ENCODE measurements around the gene LY86. TPM values are rescaled to one million over a fixed set of nuclear protein-coding genes. Genes with fewer than 3 reads are reported as not detected.

The LY86 gene
- total and polyA plus RNA-seq, 2 donors (not counting 1 experiment from before 2014, with no cell fraction given), result 68.7 to 90.2 TPM

GRCh38 chr6:6697620-6698019, 109.1 kb downstream of the LY86 start:
- Histone ChIP-seq H2AFZ (ENCODE audit: insufficient read depth, low read depth, low read length, poor library complexity, severe bottlenecking) (no peak overlapping the region), H3K36me3 (replicated peaks in 1 of 2; ENCODE audit: control extremely low read depth in 1 of 2, control insufficient read depth in 1 of 2, extremely low read depth in 1 of 2, insufficient read depth in 2 of 2, low read length in 1 of 2) (no peaks in the 10 kb centered on the region), H3K4me3 (ENCODE audit: control extremely low read depth in 1 of 5, extremely low read depth in 1 of 5, insufficient read depth in 1 of 5, low read depth in 2 of 5, low read length in 4 of 5) (no peak overlapping the region), H3K4me1 (ENCODE audit: control insufficient read depth in 2 of 2, insufficient read depth in 2 of 2, low read length in 2 of 2) (no peaks in the 10 kb centered on the region), H3K9ac (ENCODE audit: low read length) (no peak overlapping the region), H3K9me3 (ENCODE audit: control extremely low read depth in 1 of 3, control insufficient read depth in 2 of 3, insufficient read depth in 1 of 3, low read length in 2 of 3) (no peaks in the 10 kb centered on the region), H3K27ac (ENCODE audit: low read length in 2 of 2) (no peak overlapping the region), H4K20me1 (ENCODE audit: control insufficient read depth, insufficient read depth, low read length, poor library complexity, severe bottlenecking) (no peaks in the 10 kb centered on the region), H3K27me3 (replicated peaks in 1 of 4; ENCODE audit: control extremely low read depth in 1 of 4, control insufficient read depth in 3 of 4, insufficient read depth in 4 of 4, low read length in 3 of 4) (peaks cover 0 to 5% (median 0%) of the 10 kb centered on the region in 4 experiments), H3K4me2 (replicated peaks; ENCODE audit: low read depth, low read length, poor library complexity, severe bottlenecking) (no peak overlapping the region), H3K79me2 (ENCODE audit: control insufficient read depth, insufficient read depth, low read length) (no peaks in the 10 kb centered on the region)
- H3K27me3 Mint-ChIP-seq, result peaks cover 37% of the 10 kb centered on the region
- H3K4me1 Mint-ChIP-seq, result peaks cover under 1% of the 10 kb centered on the region
- no peak overlapping the region for H3K27ac Mint-ChIP-seq
- H3K4me3 Mint-ChIP-seq, result no peak overlapping the region
- intact Hi-C loops (cut with micrococcal nuclease), result no loop called here
- no peak for TF ChIP-seq EZH2 (IDR thresholded peaks at IDR 0.05; ENCODE audit: borderline replicate concordance, insufficient read depth, low read depth, low read length, poor library complexity, severe bottlenecking)
- TF ChIP-seq, protein P1, sequence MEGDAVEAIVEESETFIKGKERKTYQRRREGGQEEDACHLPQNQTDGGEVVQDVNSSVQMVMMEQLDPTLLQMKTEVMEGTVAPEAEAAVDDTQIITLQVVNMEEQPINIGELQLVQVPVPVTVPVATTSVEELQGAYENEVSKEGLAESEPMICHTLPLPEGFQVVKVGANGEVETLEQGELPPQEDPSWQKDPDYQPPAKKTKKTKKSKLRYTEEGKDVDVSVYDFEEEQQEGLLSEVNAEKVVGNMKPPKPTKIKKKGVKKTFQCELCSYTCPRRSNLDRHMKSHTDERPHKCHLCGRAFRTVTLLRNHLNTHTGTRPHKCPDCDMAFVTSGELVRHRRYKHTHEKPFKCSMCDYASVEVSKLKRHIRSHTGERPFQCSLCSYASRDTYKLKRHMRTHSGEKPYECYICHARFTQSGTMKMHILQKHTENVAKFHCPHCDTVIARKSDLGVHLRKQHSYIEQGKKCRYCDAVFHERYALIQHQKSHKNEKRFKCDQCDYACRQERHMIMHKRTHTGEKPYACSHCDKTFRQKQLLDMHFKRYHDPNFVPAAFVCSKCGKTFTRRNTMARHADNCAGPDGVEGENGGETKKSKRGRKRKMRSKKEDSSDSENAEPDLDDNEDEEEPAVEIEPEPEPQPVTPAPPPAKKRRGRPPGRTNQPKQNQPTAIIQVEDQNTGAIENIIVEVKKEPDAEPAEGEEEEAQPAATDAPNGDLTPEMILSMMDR (IDR thresholded peaks at IDR 0.05), result no peak
- ChIA-PET CTCF (no interaction called here), POLR2A (no interaction called here)
- ATAC-seq (ENCODE audit: low read depth) (no peak), DNase-seq (no peak)
- no peaks in the 10 kb centered on the region for H3K9me3 Mint-ChIP-seq (ENCODE audit: insufficient read depth)
- WGBS (ENCODE audit: insufficient coverage), result 71% methylated on average over 3 of the region's 3 CpGs

- no peaks in the 10 kb centered on the region for H3K9me3 ChIP-seq (ENCODE audit: control extremely low read depth in 1 of 3, control insufficient read depth in 2 of 3, insufficient read depth in 1 of 3, low read length in 2 of 3)
- no peak overlapping the region for H2AFZ ChIP-seq (ENCODE audit: insufficient read depth, low read depth, low read length, poor library complexity, severe bottlenecking)
- Mint-ChIP-seq H3K27me3 (peaks cover 32% of the 10 kb centered on the region), H3K4me3 (no peak overlapping the region), H3K27ac (no peak overlapping the region), H3K4me1 (peaks cover 4% of the 10 kb centered on the region), H3K9me3 (ENCODE audit: insufficient read depth) (no peaks in the 10 kb centered on the region)
- no peaks in the 10 kb centered on the region for H3K4me1 ChIP-seq (ENCODE audit: control insufficient read depth in 2 of 2, insufficient read depth in 2 of 2, low read length in 2 of 2)
- POLR2A ChIA-PET, result no interaction called here
- H3K79me2 ChIP-seq (ENCODE audit: control insufficient read depth, insufficient read depth, low read length), result no peaks in the 10 kb centered on the region
- no peak overlapping the region for H3K27ac ChIP-seq (ENCODE audit: low read length in 2 of 2)
- no peaks in the 10 kb centered on the region for H3K36me3 ChIP-seq (replicated peaks in 1 of 2; ENCODE audit: control extremely low read depth in 1 of 2, control insufficient read depth in 1 of 2, extremely low read depth in 1 of 2, insufficient read depth in 2 of 2, low read length in 1 of 2)
- TF ChIP-seq, protein P1 (IDR thresholded peaks at IDR 0.05), result no peak
- no peak for TF ChIP-seq EZH2 (IDR thresholded peaks at IDR 0.05; ENCODE audit: borderline replicate concordance, insufficient read depth, low read depth, low read length, poor library complexity, severe bottlenecking)
- 40% methylated on average over 11 of the region's 11 CpGs for WGBS (ENCODE audit: insufficient coverage)
- ATAC-seq (ENCODE audit: low read depth) (no peak), DNase-seq (no peak)
- CTCF ChIA-PET, result interaction anchor here (0.5 kb wide), 1 partner anchor 1121 kb away, joined by 3 read pairs; no protein-coding TSS in a partner anchor
- H3K27me3 ChIP-seq (replicated peaks in 1 of 4; ENCODE audit: control extremely low read depth in 1 of 4, control insufficient read depth in 3 of 4, insufficient read depth in 4 of 4, low read length in 3 of 4), result peaks cover 0 to 1% (median 0%) of the 10 kb centered on the region in 4 experiments
- H4K20me1 ChIP-seq (ENCODE audit: control insufficient read depth, insufficient read depth, low read length, poor library complexity, severe bottlenecking), result no peaks in the 10 kb centered on the region
- no peak overlapping the region for H3K4me2 ChIP-seq (replicated peaks; ENCODE audit: low read depth, low read length, poor library complexity, severe bottlenecking)
- intact Hi-C loops (cut with micrococcal nuclease), result no loop called here
- H3K4me3 ChIP-seq (ENCODE audit: control extremely low read depth in 1 of 5, extremely low read depth in 1 of 5, insufficient read depth in 1 of 5, low read depth in 2 of 5, low read length in 4 of 5), result no peak overlapping the region
- H3K9ac ChIP-seq (ENCODE audit: low read length), result no peak overlapping the region
These were observed 111.3 kb downstream of the LY86 start for GRCh38 chr6:6699741-6700367.

Data from B cell (primary cell).